DND-41 (cell line): ENCODE results near the gene CARMIL1.

ENCODE experiments used
- ATAC-seq: fragments of 200-7000 bp; cut with Tn5 transposase; 3 replicates; pipeline ENCODE4 v1.9.1; 2021; ENCODE audit warnings: low read depth; ENCODE audit not compliant: insufficient read depth
- DNase-seq: peaks from one replicate; pipeline ENCODE4 v3.0.0-alpha.2; 2020
- H2AFZ ChIP-seq: 2 replicates; pipeline ENCODE4 v1.6.0; 2012; ENCODE audit warnings: low read depth, low read length
- H3K27ac ChIP-seq: 2 replicates; pipeline ENCODE4 v1.5.1; 2012; ENCODE audit warnings: low read length, inconsistent platforms
- H3K27me3 ChIP-seq: fragments of 200-600 bp; sonication (generic); 2 replicates; pipeline ENCODE4 v1.6.0; 2012; ENCODE audit warnings: low read length, mild to moderate bottlenecking, inconsistent platforms; ENCODE audit not compliant: insufficient read depth, poor library complexity
- H3K36me3 ChIP-seq: 2 replicates; pipeline ENCODE4 v1.5.1; 2012; ENCODE audit warnings: low read length, inconsistent platforms; ENCODE audit not compliant: insufficient read depth
- H3K4me1 ChIP-seq: 2 replicates; pipeline ENCODE4 v1.5.1; 2012; ENCODE audit warnings: mild to moderate bottlenecking, low read length; ENCODE audit not compliant: insufficient read depth
- H3K4me2 ChIP-seq: 2 replicates; pipeline ENCODE4 v1.6.0; 2012; ENCODE audit warnings: mild to moderate bottlenecking, moderate library complexity, low read length, inconsistent platforms; ENCODE audit not compliant: insufficient read depth
- H3K4me3 ChIP-seq, 2 experiments: fragments of 200-600 bp in 1 of 2; shearing (Covaris generic) in 1 of 2; 2 replicates each; pipeline ENCODE4 v1.5.1; 2012 to 2016; ENCODE audit warnings: inconsistent platforms in 2 of 2, low read length in 2 of 2, mild to moderate bottlenecking in 2 of 2, low read depth in 1 of 2, moderate library complexity in 1 of 2
- H3K79me2 ChIP-seq: 2 replicates; pipeline ENCODE4 v1.6.0; 2012; ENCODE audit warnings: low read length, inconsistent platforms; ENCODE audit not compliant: insufficient read depth
- H3K9ac ChIP-seq: 2 replicates; pipeline ENCODE4 v1.6.0; 2012; ENCODE audit warnings: low read depth, mild to moderate bottlenecking, inconsistent platforms, low read length, moderate library complexity
- H3K9me3 ChIP-seq: 2 replicates; pipeline ENCODE4 v1.5.1; 2012; ENCODE audit warnings: low read length, moderate library complexity, mild to moderate bottlenecking, inconsistent platforms; ENCODE audit not compliant: insufficient read depth, severe bottlenecking
- H4K20me1 ChIP-seq: 2 replicates; pipeline ENCODE4 v1.6.0; 2012; ENCODE audit warnings: low read length; ENCODE audit not compliant: insufficient read depth
- EZH2 ChIP-seq: IDR thresholded peaks from 3 replicates; pipeline ENCODE4 v1.6.1; 2012; ENCODE audit warnings: borderline replicate concordance, low read depth, mild to moderate bottlenecking, moderate library complexity, low read length, inconsistent platforms; ENCODE audit not compliant: severe bottlenecking
- TF ChIP-seq, protein P1 (sequence below): IDR thresholded peaks from 2 replicates; pipeline ENCODE4 v1.5.1; 2012; ENCODE audit warnings: borderline replicate concordance, low read length, moderate library complexity, mild to moderate bottlenecking; ENCODE audit not compliant: poor library complexity, severe bottlenecking; ENCODE audit errors: extremely low read depth

The CARMIL1 gene

GRCh38 chr6:25641940-25642666, 362.9 kb downstream of the CARMIL1 start:
- no peak for ATAC-seq
- no peak overlapping the region for H2AFZ ChIP-seq

DNA sequence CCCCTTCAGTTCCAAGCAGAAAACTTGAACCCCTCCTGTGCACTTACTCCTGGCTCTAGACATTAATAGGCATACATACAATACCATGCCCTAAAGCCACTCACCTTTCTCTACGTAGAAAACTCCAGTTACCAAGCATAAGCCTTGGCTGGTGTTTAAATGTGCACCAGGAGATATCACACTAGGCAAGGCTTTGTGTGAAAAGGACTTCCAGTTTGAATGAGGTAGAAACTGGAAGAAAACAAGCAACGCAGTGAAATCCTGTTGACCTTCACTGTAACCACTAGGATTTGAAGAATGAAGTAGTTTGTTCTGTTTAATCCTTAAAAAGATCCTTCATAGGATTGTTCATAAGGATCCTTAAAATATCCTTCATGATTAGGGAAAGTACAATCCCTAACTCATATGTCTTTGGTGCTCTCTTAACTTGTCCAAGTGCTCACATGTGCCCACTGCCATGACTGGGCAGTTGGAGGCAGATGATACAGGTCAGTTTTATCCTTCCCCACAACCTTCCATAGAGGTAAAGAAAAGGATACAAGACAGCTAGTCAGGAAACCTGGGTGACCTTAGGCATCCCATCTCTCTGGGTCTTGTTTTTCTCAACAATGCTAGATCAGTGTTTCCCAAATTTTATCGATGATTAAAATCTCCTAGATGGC, 363.6 kb downstream of the CARMIL1 start:
- Histone ChIP-seq H3K27me3 (peaks cover 14% of the 10 kb centered on the region), H3K9me3 (no peaks in the 10 kb centered on the region), H3K4me2 (no peak overlapping the region), H3K9ac (no peak overlapping the region), H3K79me2 (no peaks in the 10 kb centered on the region), H3K27ac (no peak overlapping the region), H3K36me3 (no peaks in the 10 kb centered on the region), H3K4me3 (no peak overlapping the region), H3K4me1 (no peaks in the 10 kb centered on the region), H2AFZ (no peak overlapping the region), H4K20me1 (no peaks in the 10 kb centered on the region)
- DNase-seq: no peak
- TF ChIP-seq, protein P1, sequence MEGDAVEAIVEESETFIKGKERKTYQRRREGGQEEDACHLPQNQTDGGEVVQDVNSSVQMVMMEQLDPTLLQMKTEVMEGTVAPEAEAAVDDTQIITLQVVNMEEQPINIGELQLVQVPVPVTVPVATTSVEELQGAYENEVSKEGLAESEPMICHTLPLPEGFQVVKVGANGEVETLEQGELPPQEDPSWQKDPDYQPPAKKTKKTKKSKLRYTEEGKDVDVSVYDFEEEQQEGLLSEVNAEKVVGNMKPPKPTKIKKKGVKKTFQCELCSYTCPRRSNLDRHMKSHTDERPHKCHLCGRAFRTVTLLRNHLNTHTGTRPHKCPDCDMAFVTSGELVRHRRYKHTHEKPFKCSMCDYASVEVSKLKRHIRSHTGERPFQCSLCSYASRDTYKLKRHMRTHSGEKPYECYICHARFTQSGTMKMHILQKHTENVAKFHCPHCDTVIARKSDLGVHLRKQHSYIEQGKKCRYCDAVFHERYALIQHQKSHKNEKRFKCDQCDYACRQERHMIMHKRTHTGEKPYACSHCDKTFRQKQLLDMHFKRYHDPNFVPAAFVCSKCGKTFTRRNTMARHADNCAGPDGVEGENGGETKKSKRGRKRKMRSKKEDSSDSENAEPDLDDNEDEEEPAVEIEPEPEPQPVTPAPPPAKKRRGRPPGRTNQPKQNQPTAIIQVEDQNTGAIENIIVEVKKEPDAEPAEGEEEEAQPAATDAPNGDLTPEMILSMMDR: no peak
- TF ChIP-seq EZH2: no peak
- no peak for ATAC-seq

More at GRCh38 chr6:25641940-25642666, 362.9 kb downstream of the CARMIL1 start:
- Histone ChIP-seq H4K20me1 (no peaks in the 10 kb centered on the region), H3K9ac (no peak overlapping the region), H3K4me1 (no peaks in the 10 kb centered on the region), H3K9me3 (no peaks in the 10 kb centered on the region), H3K4me2 (no peak overlapping the region), H3K4me3 (no peak overlapping the region), H3K36me3 (no peaks in the 10 kb centered on the region), H3K27ac (no peak overlapping the region), H3K27me3 (peaks cover 12% of the 10 kb centered on the region), H3K79me2 (no peaks in the 10 kb centered on the region)
- no peak for DNase-seq
- no peak for TF ChIP-seq EZH2
- TF ChIP-seq, protein P1: no peak

DNA sequence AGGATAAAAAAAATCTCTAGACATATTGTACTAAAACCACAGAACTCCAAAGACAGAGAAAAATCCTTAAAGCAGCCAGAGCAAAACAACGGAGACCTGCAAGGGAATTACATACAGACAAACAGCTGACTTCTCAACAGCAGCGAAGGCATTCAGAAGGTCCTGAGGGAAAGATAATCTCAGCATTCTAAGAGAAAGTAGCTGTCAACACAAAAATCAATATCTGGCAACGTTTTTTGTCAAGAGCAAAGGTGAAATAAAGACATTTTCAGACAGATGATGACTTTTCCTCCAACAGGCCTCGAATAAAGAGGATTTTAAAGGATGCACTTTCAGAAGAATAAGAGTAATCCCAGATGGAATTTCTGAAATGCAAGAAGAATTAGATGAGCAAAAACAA, 366.7 kb downstream of the CARMIL1 start:
- H3K36me3 ChIP-seq: no peaks in the 10 kb centered on the region
- H3K4me3 ChIP-seq: no peak overlapping the region
- H3K4me2 ChIP-seq: no peak overlapping the region
- no peak overlapping the region for H3K9ac ChIP-seq
- H3K4me1 ChIP-seq: no peaks in the 10 kb centered on the region
- no peaks in the 10 kb centered on the region for H3K9me3 ChIP-seq
- no peaks in the 10 kb centered on the region for H3K79me2 ChIP-seq
- peaks cover 12% of the 10 kb centered on the region for H3K27me3 ChIP-seq
- no peak overlapping the region for H2AFZ ChIP-seq
- no peak overlapping the region for H3K27ac ChIP-seq
- TF ChIP-seq, protein P1: no peak
- no peak for TF ChIP-seq EZH2
- no peak for ATAC-seq
- DNase-seq: no peak
- H4K20me1 ChIP-seq: no peaks in the 10 kb centered on the region
